AG09309 (cell line): ENCODE results near the gene CDK14.

Experiments used
- DNase-seq: peaks from one replicate; pipeline ENCODE4 v3.0.0-alpha.2; 2010; ENCODE audit warnings: low read depth
- H3K4me3 ChIP-seq: 2 replicates; pipeline ENCODE4 v1.5.1; 2011; ENCODE audit warnings: mild to moderate bottlenecking, low read depth, low read length, moderate library complexity; ENCODE audit not compliant: control insufficient read depth
- CTCF ChIP-seq: IDR thresholded peaks from 2 replicates; pipeline ENCODE4 v1.5.1; 2011; ENCODE audit warnings: mild to moderate bottlenecking, low read depth, low read length, inconsistent platforms; ENCODE audit not compliant: insufficient read depth, control insufficient read depth; ENCODE audit errors: missing control alignments

CDK14 gene

DNA sequence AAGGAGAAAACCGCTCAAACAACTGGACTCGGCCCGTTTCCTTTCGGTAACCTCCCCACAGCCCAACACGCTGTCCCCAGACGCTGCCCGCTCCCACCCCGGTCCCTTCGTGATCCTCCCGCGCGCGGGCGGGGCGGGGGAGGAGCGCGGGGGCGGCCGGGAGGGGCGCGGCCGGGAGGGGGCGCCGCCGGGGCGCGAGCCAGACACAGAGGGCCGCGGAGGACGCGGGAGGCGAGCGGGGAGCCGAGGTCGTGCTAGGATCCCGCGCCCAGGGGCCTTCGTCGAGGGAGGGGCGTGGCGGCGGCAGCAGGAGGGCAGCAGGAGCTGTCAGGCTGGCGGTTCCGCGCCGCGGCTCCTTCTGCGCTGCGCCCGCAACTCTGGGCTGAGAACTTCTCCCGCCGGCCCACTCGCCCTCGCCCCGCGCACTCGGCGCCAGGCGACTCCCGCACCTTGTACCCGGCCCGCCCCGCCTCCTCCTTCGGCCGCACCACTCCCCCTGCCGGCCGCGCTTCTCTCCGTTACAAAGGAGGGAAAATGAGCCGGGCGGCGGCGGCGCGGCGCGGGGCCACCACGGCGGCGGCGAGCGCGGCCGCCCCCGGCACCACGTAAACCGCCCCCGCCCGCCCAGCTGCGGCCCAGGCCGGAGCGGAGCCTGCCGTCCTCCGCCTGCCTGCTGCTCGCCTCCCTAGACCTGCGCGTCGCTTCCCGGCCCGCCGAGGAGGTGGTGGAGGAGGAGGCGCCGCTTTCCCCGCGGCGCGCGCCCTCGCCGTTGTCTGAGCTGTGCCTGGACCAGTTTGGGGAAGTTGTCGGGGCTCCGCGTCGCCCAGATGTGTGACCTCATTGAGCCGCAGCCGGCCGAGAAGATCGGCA lies at the start of gene CDK14:
Gene CDK14, plus strand, starts transcription at position 521 of the 870 bp plus-strand sequence. Its CDS starts 307 bp downstream, at position 828.
- TF ChIP-seq CTCF, result peak; percentile 53
- no peak for DNase-seq
- H3K4me3 ChIP-seq, result peak within 1 kb of the TSS; percentile 92

- no peak for TF ChIP-seq CTCF
- H3K4me3 ChIP-seq, result no peak overlapping the region
- DNase-seq, result no peak
Measured at GRCh38 chr7:90551036-90551435, 45.1 kb upstream of the CDK14 start.

- no peak overlapping the region for H3K4me3 ChIP-seq
- TF ChIP-seq CTCF, result peak; percentile 9
- no peak for DNase-seq
Measured at GRCh38 chr7:90552521-90552920, 43.6 kb upstream of the CDK14 start.

GRCh38 chr7:90560730-90561129 lies 35.4 kb upstream of the CDK14 start:
- DNase-seq, result peak; percentile 75
- H3K4me3 ChIP-seq, result no peak overlapping the region
- no peak for TF ChIP-seq CTCF

DNA sequence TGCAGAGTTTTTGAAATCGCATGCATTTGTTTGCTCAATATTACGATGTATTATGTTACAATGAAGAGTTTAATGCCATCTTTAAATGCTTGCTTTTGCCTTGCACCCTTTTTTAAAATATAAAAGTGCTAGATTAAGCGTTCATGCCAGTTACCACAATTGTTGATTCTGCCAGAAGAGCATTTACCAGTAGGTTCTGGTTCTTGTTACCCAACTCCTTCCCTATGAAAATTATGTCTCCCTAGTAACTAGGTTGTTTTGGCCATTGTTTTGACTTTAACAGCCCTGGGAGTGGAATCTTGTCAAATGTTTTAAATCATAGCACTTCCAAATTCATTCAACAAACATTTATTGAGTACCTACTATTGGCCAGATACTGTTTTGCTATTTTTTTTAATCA lies 32.8 kb upstream of the CDK14 start:
- peak; percentile 73 for DNase-seq
- no peak for TF ChIP-seq CTCF
- no peak overlapping the region for H3K4me3 ChIP-seq

DNA sequence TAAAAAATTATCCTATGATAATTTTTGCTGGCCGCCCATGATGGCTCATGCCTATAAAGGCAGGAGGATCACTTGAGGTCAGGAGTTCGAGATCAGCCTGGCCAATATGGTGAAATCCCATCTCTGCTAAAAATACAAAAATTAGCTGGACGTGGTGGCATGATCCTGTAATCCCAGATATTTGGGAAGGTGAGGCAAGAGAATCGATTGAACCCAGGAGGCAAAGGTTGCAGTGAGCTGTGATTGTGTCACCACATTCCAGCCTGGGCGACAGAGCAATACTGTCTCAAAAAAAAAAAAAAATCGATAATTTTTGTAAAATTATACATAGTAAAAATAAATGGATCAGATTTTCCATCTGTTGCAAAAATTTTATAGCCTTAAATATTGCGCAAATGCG lies 31.7 kb upstream of the CDK14 start:
- no peak for TF ChIP-seq CTCF
- DNase-seq, result no peak
- no peak overlapping the region for H3K4me3 ChIP-seq

DNA sequence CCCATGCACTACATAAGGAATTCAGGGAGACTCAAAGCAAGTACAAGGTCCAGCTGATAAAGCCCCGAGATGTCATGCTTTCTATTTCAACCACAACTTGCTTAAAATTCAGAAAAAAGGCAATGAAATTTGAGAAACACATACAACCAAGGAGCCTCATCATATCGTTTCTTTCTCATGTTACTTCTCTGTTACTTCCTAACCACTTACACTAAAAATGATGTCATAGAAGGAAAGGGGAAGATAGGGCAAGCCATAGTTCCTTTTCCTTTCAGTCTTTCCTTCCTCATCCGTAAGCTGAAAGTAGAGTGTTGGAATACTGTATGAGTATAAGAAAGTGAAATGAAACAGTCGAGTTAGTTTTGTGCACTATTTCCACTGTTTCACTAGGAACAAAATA lies 27.9 kb upstream of the CDK14 start:
- TF ChIP-seq CTCF, result no peak
- H3K4me3 ChIP-seq, result no peak overlapping the region
- DNase-seq, result no peak
